Transverse colon (tissue), 4 donors: ENCODE data around the gene RMI2. TPM values are rescaled to one million over a fixed set of nuclear protein-coding genes. Genes with fewer than 3 reads are reported as not detected.

ENCODE experiments used
- DNase-seq: peaks from one replicate; pipeline ENCODE4 v3.0.0-alpha.2; 2019
- H3K27ac ChIP-seq, 4 donors: fragments of 200-600 bp; sonication (generic); 2 replicates each; pipeline ENCODE4 v1.5.1; 2016 to 2018; ENCODE audit warnings: inconsistent platforms in 4 of 4
- H3K27me3 ChIP-seq: fragments of 200-600 bp; sonication (generic); 2 replicates; pipeline ENCODE4 v1.5.1; 2017; ENCODE audit warnings: inconsistent platforms
- H3K36me3 ChIP-seq, 4 donors: fragments of 200-600 bp; sonication (generic); 2 replicates each; pipeline ENCODE4 v1.5.1; 2017 to 2019; ENCODE audit warnings: inconsistent platforms in 4 of 4
- H3K4me1 ChIP-seq, 4 donors: fragments of 200-600 bp; sonication (generic); 2 replicates each; pipeline ENCODE4 v1.5.1; 2017 to 2020; ENCODE audit warnings: inconsistent platforms in 4 of 4
- H3K4me3 ChIP-seq, 4 donors: fragments of 200-600 bp; sonication (generic); 1 replicate in 1 of 4; 2 replicates in 3 of 4; pipeline versions ENCODE4 v1.5.1 to v1.6.1; 2017 to 2019; ENCODE audit warnings: inconsistent platforms in 4 of 4
- H3K9me3 ChIP-seq, 2 donors: fragments of 200-600 bp; sonication (generic); 2 replicates each; pipeline ENCODE4 v1.5.1; 2017 to 2019; ENCODE audit warnings: inconsistent platforms in 2 of 2
- CTCF ChIP-seq, 5 experiments: fragments of 200-600 bp in 3 of 5; fragments of 450-650 bp in 2 of 5; sonication (generic) in 3 of 5; IDR thresholded peaks; 1 replicate in 2 of 5; 2 replicates in 3 of 5; pipeline ENCODE4 v1.5.1; 2016 to 2017; ENCODE audit warnings: antibody characterized with exemption in 5 of 5, inconsistent platforms in 3 of 5, mild to moderate bottlenecking in 2 of 5, moderate library complexity in 1 of 5
- EP300 ChIP-seq: sonication (generic); formaldehyde crosslinking; IDR thresholded peaks from one replicate; pipeline ENCODE4 v1.6.1; 2017; ENCODE audit warnings: antibody characterized with exemption, low read depth
- POLR2A ChIP-seq: fragments of 450-650 bp; IDR thresholded peaks from one replicate; pipeline ENCODE4 v1.6.1; 2016; ENCODE audit warnings: antibody characterized with exemption, mild to moderate bottlenecking, moderate library complexity
- POLR2AphosphoS5 ChIP-seq, 3 donors: sonication (generic); formaldehyde crosslinking; IDR thresholded peaks; one replicate each; pipeline ENCODE4 v1.6.1; 2016; ENCODE audit warnings: antibody characterized with exemption in 3 of 3
- WGBS, 2 donors: methylation state at CpG; one replicate each; pipeline ENCODE4 v1.1.5; 2018; ENCODE audit warnings: low coverage in 1 of 2; 5-methylcytosine and 5-hydroxymethylcytosine counted together
- in situ Hi-C, 4 donors: fragments of 200-750 bp; cut with MboI; loops; one replicate each; pipeline versions ENCODE4 v1.15.0 to v1.15.1; 2017; ENCODE audit warnings: low sequenced_read_pairs in 3 of 4, low pct_ligation_motif_present in 1 of 4, low pct_unique_long_range_greater_than_20kb in 1 of 4
- intact Hi-C: fragments of 100-400 bp; cut with DNase I; formaldehyde crosslinking; loops from one replicate; pipeline ENCODE4 v1.15.1; 2023; ENCODE audit warnings: low total_unique reads
- total RNA-seq, 4 donors: library from RNA; depleted of rRNA; stranded (reverse); fragments of >200 nt; gene quantifications; one replicate each; pipeline ENCODE4 v1.1.0, GENCODE V29; 2016

The RMI2 gene
- total RNA-seq, 4 donors from 2014 or later, result 2.3 to 2.9 TPM; not detected in 2

GRCh38 chr16:11334831-11335404 is 10.3 kb upstream of the RMI2 start:
- Histone ChIP-seq H3K9me3 (no peaks in the 10 kb centered on the region), H3K4me1 (no peaks in the 10 kb centered on the region), H3K27me3 (no peaks in the 10 kb centered on the region), H3K27ac (no peak overlapping the region), H3K4me3 (no peak overlapping the region), H3K36me3 (no peaks in the 10 kb centered on the region)
- in situ Hi-C loops (no loop called here), intact Hi-C loops (no loop called here)
- no peak for TF ChIP-seq POLR2AphosphoS5 (IDR thresholded peaks at IDR 0.05)
- TF ChIP-seq POLR2A, result no peak
- TF ChIP-seq EP300, result no peak
- no peak for TF ChIP-seq CTCF (IDR thresholded peaks at IDR 0.05)
- DNase-seq, result no peak
- 90 to 92% methylated on average over 5 to 6 of the region's 6 CpGs for WGBS, 2 donors

- in situ Hi-C loops, result no loop called here
- no peaks in the 10 kb centered on the region for H3K36me3 ChIP-seq
- H3K27ac ChIP-seq, result no peak overlapping the region
- intact Hi-C loops, result no loop called here
- 75% methylated on average over 3 of the region's 3 CpGs; no CpG with 5 or more reads in 1 of the 2 donors for WGBS, 2 donors
- TF ChIP-seq CTCF (IDR thresholded peaks at IDR 0.05), result no peak
- TF ChIP-seq POLR2AphosphoS5 (IDR thresholded peaks at IDR 0.05), result no peak
- no peak for TF ChIP-seq EP300
- TF ChIP-seq POLR2A, result no peak
- H3K9me3 ChIP-seq, result no peaks in the 10 kb centered on the region
- no peak overlapping the region for H3K4me3 ChIP-seq
- no peak for DNase-seq
- no peaks in the 10 kb centered on the region for H3K4me1 ChIP-seq
- no peaks in the 10 kb centered on the region for H3K27me3 ChIP-seq
These were observed 6.2 kb upstream of the RMI2 start for GRCh38 chr16:11339075-11339474.

GRCh38 chr16:11340710-11341109 is 4.5 kb upstream of the RMI2 start:
- in situ Hi-C loops (no loop called here), intact Hi-C loops (no loop called here)
- peaks cover 0 to 10% (median 5%) of the 10 kb centered on the region in 4 donors for H3K4me1 ChIP-seq
- no peak overlapping the region for H3K27ac ChIP-seq
- no peak for DNase-seq
- no peak overlapping the region for H3K4me3 ChIP-seq
- TF ChIP-seq CTCF (IDR thresholded peaks at IDR 0.05), result no peak
- no peak for TF ChIP-seq EP300
- no peak for TF ChIP-seq POLR2AphosphoS5 (IDR thresholded peaks at IDR 0.05)
- TF ChIP-seq POLR2A, result no peak
- no peaks in the 10 kb centered on the region for H3K27me3 ChIP-seq
- 69% methylated on average over 4 of the region's 4 CpGs; no CpG with 5 or more reads in 1 of the 2 donors for WGBS, 2 donors
- H3K36me3 ChIP-seq, result no peaks in the 10 kb centered on the region
- no peaks in the 10 kb centered on the region for H3K9me3 ChIP-seq

GRCh38 chr16:11341371-11341770 is 3.9 kb upstream of the RMI2 start:
- DNase-seq, result no peak
- intact Hi-C loops, result no loop called here

More at GRCh38 chr16:11341371-11341770, 3.9 kb upstream of the RMI2 start:
- Histone ChIP-seq H3K27ac (no peak overlapping the region), H3K4me3 (no peak overlapping the region), H3K4me1 (peaks cover 0 to 13% (median 10%) of the 10 kb centered on the region in 4 donors), H3K36me3 (no peaks in the 10 kb centered on the region), H3K9me3 (no peaks in the 10 kb centered on the region), H3K27me3 (no peaks in the 10 kb centered on the region)
- 86 to 95% methylated on average over 5 to 9 of the region's 9 CpGs for WGBS, 2 donors
- TF ChIP-seq EP300, result no peak
- no peak for TF ChIP-seq POLR2AphosphoS5 (IDR thresholded peaks at IDR 0.05)
- TF ChIP-seq POLR2A, result no peak
- no peak for TF ChIP-seq CTCF (IDR thresholded peaks at IDR 0.05)
- in situ Hi-C loops, result no loop called here
